ENCODE measurements around the gene GMPPB.

- TF ChIP-seq, protein P1, sequence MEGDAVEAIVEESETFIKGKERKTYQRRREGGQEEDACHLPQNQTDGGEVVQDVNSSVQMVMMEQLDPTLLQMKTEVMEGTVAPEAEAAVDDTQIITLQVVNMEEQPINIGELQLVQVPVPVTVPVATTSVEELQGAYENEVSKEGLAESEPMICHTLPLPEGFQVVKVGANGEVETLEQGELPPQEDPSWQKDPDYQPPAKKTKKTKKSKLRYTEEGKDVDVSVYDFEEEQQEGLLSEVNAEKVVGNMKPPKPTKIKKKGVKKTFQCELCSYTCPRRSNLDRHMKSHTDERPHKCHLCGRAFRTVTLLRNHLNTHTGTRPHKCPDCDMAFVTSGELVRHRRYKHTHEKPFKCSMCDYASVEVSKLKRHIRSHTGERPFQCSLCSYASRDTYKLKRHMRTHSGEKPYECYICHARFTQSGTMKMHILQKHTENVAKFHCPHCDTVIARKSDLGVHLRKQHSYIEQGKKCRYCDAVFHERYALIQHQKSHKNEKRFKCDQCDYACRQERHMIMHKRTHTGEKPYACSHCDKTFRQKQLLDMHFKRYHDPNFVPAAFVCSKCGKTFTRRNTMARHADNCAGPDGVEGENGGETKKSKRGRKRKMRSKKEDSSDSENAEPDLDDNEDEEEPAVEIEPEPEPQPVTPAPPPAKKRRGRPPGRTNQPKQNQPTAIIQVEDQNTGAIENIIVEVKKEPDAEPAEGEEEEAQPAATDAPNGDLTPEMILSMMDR (IDR thresholded peaks at IDR 0.05; ENCODE audit: low read depth, low read length, missing input control): no peak
- TF ChIP-seq JUND (IDR thresholded peaks at IDR 0.05) (no peak), NR2F2 (IDR thresholded peaks at IDR 0.05) (no peak), YY1 (IDR thresholded peaks at IDR 0.05) (no peak), ZBTB33 (IDR thresholded peaks at IDR 0.05) (no peak), MAX (IDR thresholded peaks at IDR 0.05) (no peak), RAD21 (IDR thresholded peaks at IDR 0.05) (no peak), SP1 (IDR thresholded peaks at IDR 0.05) (no peak)
These were observed 16.7 kb upstream of the GMPPB start for GRCh38 chr3:49740427-49740826.

Data from liver (tissue), 3 donors.